Endometrial microvascular endothelial cells (primary cell): Measurements from ENCODE around the gene RPL27A. TPM values are rescaled to one million over a fixed set of nuclear protein-coding genes. Genes with fewer than 3 reads are reported as not detected.

ENCODE experiments used
- in situ Hi-C: cut with HindIII; loops from 2 replicates; pipeline ENCODE4 v1.10.0; 2017; ENCODE audit warnings: low sequenced_read_pairs, low pct_unique_long_range_greater_than_20kb; ENCODE audit errors: inconsistent ontology term
- total RNA-seq: library from RNA; depleted of rRNA; stranded (reverse); fragments of >200 nt; gene quantifications from one replicate; pipeline ENCODE4 v1.2.3, GENCODE V29; 2015; ENCODE audit errors: inconsistent ontology term

Gene RPL27A
- total RNA-seq, 1 donor from 2014 or later = 842 TPM

DNA sequence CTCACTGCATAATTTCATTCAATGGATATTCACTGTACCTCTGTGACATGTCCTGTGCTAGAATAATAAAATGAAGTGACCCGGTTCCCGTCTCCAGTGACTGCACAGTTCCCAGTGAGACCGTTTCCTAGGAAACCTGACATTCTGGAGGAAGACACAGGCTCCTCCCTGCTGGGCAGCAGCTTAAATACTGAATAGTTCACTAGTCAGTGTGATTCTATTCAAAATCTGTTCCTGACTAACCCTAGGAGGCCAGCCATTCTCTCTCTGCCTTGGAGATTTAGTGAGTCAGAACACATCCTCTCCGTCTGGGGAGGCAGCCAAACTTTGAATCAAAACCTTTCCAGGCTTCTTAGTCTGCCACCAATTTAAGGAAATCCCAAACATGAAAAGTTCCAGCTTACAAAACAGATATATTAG, 11.4 kb upstream of the RPL27A start:
- in situ Hi-C loops = no loop called here

DNA sequence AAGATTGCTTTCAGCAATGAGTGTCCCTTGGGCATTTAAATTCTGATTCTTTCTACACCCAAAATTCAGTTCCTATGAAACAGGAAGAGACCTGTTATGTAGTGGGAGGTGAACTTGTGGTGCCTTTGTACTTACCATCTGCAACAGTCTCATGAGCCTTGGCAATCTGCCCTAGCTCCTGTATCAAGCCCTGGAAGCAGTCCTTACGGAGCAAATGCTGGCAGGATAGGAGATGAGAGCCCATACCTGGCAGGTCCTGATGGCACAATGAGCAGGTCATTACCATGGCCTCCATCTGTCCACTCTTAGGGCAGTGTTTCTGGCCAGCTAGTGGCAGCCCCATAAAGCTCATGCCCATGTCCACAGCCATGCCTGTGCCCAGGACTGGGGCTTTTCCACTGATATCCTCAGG, 10.9 kb upstream of the RPL27A start:
- in situ Hi-C loops = no loop called here

DNA sequence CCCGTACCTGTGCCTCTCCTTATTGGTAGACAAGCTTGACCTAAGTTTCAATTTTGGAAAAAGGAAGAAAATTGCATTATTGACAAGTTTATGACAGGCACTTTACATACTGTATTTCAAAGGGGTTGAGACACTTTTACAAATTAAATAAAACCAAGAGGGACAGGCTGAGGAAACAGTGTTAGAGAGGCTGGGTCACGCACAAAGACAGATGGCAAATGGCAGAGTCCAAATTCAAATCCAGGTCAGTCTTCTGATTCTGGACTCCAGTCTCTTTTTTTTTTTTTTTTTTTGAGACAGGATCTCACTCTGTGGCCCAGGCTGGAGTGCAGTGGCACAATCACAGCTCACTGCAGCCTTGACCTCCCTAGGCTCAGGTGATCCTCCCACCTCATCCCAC, 10.2 kb upstream of the RPL27A start:
- in situ Hi-C loops = no loop called here

DNA sequence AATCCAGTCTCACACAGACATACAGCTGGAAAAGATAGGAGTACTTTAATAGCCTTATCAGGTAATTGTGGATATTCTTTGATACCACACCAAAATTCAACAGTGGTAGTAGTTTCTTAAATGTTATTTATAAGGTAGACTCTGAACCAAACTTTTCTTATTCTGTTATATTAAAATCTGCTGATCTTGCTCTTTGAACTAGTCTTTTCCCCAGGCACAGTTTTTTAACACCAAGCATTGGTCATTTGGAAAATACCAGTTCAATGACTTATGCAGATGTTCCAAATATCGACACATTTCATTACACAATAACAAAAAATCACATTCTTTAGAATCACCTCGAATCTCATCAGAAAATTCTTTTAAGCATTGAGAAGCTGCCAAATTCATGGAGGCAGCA, 7.7 kb upstream of the RPL27A start:
- in situ Hi-C loops = no loop called here

DNA sequence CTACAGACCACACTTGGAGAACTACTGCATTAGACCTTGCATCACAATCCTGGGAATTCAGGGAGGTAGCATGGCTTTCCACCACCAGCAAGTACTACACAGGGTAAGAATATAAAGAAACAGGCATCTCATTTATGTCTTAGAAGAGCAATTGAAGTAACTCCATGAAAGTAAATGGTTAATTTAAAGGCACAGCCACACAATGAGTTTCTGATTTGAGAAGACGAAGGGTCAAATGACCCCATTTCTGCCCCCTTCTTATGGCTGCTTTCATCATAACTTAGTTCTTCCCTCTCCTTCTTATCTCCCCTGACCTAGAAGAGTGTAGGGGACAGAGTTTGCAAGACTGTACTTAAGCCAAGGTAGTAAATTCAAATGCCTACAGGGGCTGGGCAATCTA, 6.1 kb upstream of the RPL27A start:
- in situ Hi-C loops = no loop called here

DNA sequence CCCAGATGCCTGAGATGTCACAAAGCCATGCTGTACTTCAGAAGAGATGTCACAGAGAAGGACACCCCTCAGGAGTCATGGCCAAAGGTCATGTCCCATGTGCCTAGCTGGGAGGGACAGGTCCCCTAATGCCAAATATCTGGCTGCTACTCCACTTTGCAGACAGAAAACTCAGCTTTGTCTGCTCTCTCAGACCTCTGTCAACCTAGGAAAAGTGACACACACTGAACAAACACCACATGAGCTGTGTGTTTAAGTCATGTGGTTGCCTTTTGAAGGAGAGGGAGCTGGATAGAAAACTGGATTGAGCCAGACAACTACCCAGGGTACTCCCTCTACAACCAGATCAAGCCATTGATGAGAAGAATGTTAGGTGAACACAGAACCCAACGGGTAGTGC, 3.6 kb upstream of the RPL27A start:
- in situ Hi-C loops = no loop called here

DNA sequence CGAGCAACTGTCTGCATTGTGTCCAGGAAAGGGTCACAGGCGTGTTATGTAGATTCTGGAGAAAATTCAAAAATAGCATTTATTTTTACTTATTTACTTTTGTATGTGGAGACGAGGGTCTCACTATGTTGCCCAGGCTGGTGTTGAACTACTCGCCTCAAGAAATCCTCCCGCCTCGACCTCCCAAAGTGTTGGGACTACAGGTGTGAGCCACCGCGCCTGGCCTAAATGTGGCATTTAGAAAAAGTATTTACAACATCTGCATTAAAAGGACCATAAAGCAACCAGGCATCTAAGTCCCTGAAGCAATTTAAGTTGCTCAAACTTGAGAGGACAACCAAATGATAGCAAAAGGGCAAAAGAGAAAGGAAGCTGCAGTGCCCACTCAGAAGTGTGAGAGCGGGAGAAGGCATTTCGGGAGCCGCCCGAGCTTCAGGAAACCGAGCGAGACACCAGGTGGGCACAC, 722 bp upstream of the RPL27A start:
- in situ Hi-C loops = no loop called here

DNA sequence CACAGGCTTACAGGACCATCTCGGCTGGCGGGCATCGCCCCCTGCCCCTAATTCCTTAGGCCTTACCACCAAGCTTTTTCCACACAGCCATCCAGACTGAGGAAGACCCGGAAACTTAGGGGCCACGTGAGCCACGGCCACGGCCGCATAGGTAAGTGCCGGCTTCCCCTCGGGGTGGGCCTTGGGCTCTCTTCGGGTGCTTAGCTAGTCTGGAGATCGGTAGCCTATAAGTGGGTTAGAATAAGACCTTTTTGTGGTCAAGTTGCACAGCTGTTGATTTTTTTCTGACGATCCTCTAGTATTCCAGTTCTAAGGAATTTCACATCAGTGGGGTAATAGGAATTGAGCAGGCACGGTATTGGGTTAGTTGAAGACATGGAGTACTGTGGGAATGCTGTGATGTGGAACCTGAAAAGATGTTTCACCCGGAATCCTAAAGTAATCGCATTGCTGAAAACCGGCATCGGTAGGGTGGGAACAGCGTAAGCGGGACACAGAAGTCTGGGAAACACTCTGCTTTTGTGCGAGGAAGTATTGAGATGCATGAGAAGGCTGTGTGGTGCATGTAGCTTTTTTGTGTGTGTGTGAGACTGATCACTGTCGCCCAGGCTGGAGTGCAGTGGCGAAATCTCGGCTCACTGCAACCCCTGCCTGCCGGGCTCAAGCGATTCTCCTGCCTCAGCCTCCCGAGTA, 669 bp downstream of the RPL27A start:
- in situ Hi-C loops = no loop called here

DNA sequence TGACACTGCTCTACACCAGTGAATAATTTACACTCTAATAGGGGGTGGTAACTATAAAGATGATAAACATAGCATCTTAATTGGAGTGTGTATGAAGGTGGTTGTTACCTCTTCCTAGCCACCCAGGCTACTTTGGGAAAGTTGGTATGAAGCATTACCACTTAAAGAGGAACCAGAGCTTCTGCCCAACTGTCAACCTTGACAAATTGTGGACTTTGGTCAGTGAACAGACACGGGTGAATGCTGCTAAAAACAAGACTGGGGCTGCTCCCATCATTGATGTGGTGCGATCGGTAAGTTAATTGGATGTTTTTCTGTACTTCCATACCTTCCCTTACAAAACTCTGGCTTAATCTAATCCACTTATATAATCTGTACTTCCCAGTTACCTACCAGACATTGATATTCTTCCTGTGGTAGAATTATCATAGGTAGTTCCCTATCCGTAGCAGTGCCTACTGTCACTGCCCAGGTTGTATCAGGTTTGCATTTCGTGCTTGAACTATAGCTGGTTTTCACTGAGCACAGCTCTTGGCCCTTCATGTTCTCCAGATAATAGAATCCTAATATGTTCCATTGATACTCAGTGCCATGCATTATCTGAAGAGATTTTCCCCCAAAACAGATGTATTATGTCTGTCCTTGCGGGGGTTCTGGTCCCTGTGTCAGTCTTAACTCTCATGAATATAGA, 2.2 kb downstream of the RPL27A start:
- in situ Hi-C loops = no loop called here

DNA sequence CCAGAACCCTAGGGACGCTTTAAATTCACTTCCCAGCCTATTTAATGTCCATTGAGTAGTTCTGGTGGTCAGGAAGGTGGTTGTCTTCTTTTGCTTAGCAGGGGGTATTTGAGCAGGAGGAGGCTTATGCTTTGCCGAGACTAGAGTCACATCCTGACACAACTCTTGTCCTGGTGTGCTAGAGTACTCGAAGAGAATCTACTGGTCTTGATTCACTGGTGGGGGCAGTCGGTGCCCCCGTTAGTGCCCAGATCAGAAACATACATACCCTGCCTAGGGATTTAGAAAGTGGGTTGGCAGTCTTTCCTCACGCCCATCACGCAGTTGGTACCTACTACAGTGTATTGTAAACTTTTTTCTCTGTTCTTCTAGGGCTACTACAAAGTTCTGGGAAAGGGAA, 2.7 kb downstream of the RPL27A start:
- in situ Hi-C loops = no loop called here

DNA sequence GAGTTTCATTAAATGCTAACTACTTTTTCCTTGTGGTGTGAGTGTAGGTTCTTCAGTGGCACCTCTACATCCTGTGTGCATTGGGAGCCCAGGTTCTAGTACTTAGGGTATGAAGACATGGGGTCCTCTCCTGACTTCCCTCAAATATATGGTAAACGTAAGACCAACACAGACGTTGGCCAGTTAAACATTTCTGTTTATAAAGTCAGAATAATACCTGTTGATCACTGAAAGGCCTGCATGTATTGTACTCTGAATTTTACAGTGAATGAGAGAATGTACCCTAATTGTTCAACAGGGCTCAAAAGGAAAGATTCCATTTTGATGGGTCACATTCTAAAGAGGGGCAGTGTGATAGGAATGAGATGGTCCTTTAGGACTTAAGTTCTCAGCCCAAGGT, 3.2 kb downstream of the RPL27A start:
- in situ Hi-C loops = no loop called here

DNA sequence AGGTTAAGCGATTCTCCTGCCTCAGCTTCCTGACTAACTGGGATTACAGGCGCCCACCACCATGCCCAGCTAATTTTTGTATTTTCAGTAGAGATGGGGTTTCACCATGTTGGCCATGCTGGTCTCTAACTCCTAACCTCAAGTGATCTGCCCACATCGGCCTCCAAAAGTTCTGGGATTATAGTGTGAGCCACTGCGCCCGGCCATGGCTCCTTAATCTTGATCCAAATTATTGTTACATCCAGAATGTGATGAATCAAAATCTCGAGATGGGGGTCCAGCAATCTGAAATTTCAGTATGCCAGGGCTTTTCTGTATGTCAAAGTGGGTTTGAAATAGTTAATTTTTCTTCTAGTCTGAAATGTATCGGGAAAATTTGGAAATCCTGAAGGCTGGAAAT, 3.7 kb downstream of the RPL27A start:
- in situ Hi-C loops = no loop called here

DNA sequence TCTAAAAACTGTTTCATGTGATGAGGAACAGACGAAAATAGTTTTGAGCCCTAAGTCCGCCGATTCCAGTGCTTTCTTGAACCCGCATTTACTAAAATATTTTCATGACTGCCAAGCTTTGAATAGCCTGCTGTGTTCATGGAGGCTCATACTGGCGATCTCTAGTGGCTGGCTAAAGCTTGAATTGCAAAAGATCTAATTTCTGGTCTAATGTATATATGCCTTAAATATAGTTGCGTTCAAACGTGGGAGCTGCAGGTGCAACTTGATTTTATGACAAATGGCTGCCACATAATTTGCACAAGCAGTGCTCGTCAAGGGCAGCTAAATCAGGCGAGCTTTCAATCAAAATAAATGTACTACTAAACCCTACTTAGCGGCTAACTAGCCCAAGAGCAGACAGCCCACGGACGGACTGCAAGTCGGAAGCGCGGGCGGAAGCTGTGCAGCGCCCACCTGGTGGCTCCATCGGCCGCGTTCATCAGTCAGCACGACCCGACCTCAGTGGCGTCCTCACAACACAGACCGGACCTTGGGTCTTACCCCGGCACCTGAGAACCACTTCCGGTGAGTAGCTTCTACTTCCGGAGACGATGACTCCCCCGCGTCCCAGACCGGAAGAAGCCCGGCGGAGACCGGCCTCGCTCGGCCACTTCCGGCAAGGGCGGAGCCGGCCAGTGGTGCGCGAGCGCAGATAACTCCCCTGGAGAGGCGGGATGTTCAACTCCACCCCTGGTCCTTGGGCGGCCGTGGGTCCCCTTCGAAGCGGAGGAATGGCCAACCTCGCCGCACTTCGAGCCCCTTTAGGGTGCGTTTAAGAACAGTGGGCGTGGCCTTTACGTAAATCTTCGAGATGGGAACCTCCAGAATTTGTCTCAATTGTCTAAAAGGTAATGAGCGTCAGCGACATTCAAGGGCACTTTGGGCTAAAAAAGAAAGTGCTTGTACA, 6.1 kb downstream of the RPL27A start:
- in situ Hi-C loops = no loop called here

DNA sequence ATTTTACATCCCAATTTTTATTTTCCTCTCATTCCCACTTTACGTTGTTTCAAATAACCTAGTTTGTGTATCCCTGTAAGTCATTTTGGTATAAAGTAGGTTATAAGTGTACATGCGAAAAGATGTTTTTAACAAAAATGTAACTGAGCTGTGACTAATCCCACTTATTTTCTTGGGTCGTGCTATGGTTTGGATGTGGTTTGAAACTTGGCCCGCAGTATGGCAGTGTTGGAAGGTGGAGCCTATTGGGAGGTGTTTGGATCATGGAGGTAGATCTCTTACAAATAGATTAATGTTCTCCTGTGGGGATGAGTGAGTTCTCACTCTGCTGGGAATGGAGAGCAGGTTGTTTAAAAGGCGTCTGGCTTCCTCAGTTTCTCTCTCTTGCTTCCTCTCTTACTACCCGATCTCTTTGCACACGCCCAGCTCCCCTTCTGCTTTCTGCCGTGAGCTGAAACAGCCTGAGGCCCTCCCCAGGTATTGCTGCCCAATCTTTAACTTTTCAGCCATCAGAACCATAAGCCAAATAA, 7.2 kb downstream of the RPL27A start:
- in situ Hi-C loops = no loop called here

DNA sequence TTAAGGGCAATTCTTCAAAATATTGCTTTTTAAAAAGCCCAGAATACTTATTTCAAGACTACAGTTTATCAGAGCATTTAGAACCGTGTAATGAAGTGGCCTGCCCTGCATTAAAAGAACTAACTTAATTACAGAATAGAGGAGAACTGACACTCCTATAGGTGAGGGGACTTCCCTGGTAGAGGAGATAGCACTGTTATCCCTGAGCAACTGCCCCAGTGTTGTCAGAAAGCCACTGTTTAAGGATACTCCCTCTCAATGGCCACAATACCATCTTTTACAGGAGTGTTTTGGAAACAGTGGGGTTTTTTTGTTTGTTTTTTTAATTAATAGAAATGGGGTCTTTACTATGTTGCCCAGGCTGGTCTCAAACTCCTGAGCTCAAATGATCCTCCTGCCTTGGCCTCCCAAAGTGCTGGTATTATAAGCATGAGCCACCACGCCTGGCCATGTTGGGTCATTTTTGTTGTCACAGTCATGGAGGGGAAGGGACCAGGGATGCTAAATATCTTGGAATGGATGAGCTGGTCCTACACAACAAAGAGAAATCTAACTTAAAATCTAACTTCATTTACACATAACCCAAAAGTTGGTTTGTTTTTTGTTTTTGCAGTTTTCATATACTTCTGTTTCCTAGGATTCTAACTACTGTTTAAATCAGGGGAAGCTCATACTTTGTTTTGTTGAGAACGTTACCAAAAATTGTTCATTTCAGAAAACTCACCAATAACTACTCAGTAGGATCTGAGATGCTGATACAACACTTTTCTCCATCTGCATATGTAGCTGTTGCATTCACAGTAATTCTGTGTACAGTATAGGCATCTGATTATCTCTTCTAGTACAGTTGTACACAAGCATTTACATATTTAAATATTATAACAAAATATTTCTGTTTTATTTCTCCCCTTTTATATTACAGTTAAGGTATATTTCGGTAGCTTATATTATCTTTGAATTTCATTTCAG, 8.1 kb downstream of the RPL27A start:
- in situ Hi-C loops = no loop called here

DNA sequence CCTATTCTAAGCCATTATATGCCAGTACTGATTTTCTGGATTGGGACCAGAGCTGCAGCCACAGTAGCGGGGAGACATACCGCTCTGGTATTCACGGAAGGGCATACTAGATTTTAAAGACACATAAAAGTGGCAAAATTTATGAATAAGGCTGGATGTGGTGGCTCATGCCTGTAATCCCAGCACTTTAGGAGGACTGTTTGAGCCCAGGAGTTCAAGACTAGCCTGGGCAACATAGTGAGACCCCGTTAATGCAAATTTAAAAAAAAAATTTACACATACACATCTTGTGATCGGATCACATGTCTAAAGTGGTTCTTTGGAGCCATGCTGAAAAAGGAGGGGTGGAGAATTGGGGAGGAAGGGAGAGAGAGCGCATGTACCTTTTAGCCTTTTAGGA, 9.0 kb downstream of the RPL27A start:
- in situ Hi-C loops = no loop called here

DNA sequence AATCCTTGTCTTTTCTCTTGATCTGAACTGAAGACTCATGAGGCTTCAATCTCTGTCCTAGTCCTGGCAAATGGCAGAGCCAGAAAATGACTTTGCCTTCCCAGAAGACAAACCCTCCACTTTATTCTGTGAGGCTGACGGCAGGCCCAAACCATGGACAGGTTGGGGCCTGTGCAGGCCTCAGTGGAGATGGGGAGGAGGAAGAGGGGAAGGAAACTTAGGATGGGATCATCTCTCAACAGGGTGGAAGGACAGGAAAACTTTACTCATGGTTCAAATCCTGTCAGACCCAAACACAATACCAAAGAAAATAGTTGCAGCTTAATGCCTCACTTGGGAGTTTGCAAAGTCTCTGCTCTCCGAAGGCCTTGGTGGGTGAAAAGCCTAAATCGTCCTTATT, 9.8 kb downstream of the RPL27A start:
- in situ Hi-C loops = no loop called here

DNA sequence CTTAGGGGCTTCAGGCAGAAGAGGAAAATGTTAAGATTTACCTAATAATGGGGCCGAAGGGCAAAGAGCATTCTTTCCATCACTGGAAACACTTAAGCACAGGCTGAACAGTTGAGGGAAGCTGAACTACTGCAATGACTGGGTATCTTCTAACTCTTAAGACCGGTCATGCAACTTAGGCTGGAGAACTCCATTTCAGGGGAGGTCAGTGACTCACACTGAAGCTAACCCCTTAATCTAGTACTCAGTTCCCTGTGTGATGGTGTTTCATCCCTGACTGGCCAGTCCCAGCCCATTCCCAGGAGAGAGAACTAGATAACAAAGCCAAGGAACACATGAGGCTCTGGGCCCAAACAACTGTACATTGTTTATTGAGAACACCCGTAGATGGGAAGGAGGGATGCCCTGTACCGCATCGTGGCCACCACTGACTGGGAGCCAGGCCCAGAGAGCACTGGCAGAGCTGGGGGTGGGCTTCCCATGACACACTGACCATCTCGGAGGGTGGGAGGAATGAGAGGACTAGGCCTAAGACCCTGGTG, 10.5 kb downstream of the RPL27A start:
- in situ Hi-C loops = no loop called here
